MM.1S (cell line): ENCODE results near the gene EML6.

ENCODE experiments used
- DNase-seq: peaks from one replicate; pipeline ENCODE4 v3.0.0-alpha.2; 2015
- H2AFZ ChIP-seq: fragments of 300-600 bp; sonication (generic); 2 replicates; pipeline ENCODE4 v1.6.0; 2016; ENCODE audit warnings: antibody characterized with exemption, low read length
- H3F3A ChIP-seq: fragments of 300-600 bp; sonication (generic); 2 replicates; pipeline ENCODE4 v1.6.1; 2016; ENCODE audit warnings: mild to moderate bottlenecking, antibody characterized with exemption, low read length, moderate library complexity, mixed read lengths; ENCODE audit not compliant: insufficient read depth
- H3K27ac ChIP-seq: fragments of 300-600 bp; sonication (generic); 2 replicates; pipeline ENCODE4 v1.5.1; 2016; ENCODE audit warnings: mild to moderate bottlenecking, low read length
- H3K27me3 ChIP-seq: fragments of 300-600 bp; sonication (generic); replicated peaks from 2 replicates; pipeline ENCODE4 v1.6.0; 2016; ENCODE audit warnings: low read length; ENCODE audit not compliant: insufficient read depth
- H3K36me3 ChIP-seq: fragments of 300-600 bp; sonication (generic); replicated peaks from 2 replicates; pipeline ENCODE4 v1.6.1; 2016; ENCODE audit warnings: mild to moderate bottlenecking, low read length, mixed read lengths; ENCODE audit not compliant: insufficient read depth
- H3K4me1 ChIP-seq: fragments of 300-600 bp; sonication (generic); 2 replicates; pipeline ENCODE4 v1.6.1; 2016; ENCODE audit warnings: low read length, mixed read lengths
- H3K4me2 ChIP-seq: fragments of 300-600 bp; sonication (generic); 2 replicates; pipeline ENCODE4 v1.6.0; 2016; ENCODE audit warnings: low read depth, low read length
- H3K4me3 ChIP-seq: fragments of 300-600 bp; sonication (generic); 2 replicates; pipeline ENCODE4 v1.5.1; 2016; ENCODE audit warnings: low read length, mixed read lengths
- H3K79me2 ChIP-seq: fragments of 300-600 bp; sonication (generic); 2 replicates; pipeline ENCODE4 v1.6.1; 2016; ENCODE audit warnings: mixed run types, low read length, mixed read lengths
- H3K9ac ChIP-seq: fragments of 300-600 bp; sonication (generic); 2 replicates; pipeline ENCODE4 v1.6.1; 2016; ENCODE audit warnings: low read length, mixed read lengths
- H3K9me2 ChIP-seq: fragments of 300-600 bp; sonication (generic); replicated peaks from 2 replicates; pipeline ENCODE4 v1.6.1; 2016; ENCODE audit warnings: mild to moderate bottlenecking, low read length, mixed read lengths; ENCODE audit not compliant: insufficient read depth
- H3K9me3 ChIP-seq: fragments of 300-600 bp; sonication (generic); replicated peaks from 2 replicates; pipeline ENCODE4 v1.6.1; 2016; ENCODE audit warnings: mild to moderate bottlenecking, low read length, mixed read lengths; ENCODE audit not compliant: insufficient read depth
- H4K20me1 ChIP-seq: fragments of 300-600 bp; sonication (generic); 2 replicates; pipeline ENCODE4 v1.6.1; 2016; ENCODE audit warnings: mild to moderate bottlenecking, low read length, moderate library complexity, mixed read lengths; ENCODE audit not compliant: insufficient read depth
- EZH2 ChIP-seq: fragments of 300-600 bp; sonication (generic); optimal IDR thresholded peaks from 2 replicates; pipeline ENCODE3; 2017; ENCODE audit warnings: low read depth, mild to moderate bottlenecking, antibody characterized with exemption, low read length, mixed read lengths
- EZH2phosphoT487 ChIP-seq: fragments of 300-600 bp; sonication (generic); IDR thresholded peaks from 2 replicates; pipeline ENCODE4 v1.6.1; 2018; ENCODE audit warnings: antibody characterized with exemption, low read length
- TF ChIP-seq, protein P1 (sequence below): fragments of 300-600 bp; sonication (generic); IDR thresholded peaks from 2 replicates; pipeline ENCODE4 v1.5.1; 2016; ENCODE audit warnings: antibody characterized with exemption, low read length, mixed read lengths

Gene EML6

DNA sequence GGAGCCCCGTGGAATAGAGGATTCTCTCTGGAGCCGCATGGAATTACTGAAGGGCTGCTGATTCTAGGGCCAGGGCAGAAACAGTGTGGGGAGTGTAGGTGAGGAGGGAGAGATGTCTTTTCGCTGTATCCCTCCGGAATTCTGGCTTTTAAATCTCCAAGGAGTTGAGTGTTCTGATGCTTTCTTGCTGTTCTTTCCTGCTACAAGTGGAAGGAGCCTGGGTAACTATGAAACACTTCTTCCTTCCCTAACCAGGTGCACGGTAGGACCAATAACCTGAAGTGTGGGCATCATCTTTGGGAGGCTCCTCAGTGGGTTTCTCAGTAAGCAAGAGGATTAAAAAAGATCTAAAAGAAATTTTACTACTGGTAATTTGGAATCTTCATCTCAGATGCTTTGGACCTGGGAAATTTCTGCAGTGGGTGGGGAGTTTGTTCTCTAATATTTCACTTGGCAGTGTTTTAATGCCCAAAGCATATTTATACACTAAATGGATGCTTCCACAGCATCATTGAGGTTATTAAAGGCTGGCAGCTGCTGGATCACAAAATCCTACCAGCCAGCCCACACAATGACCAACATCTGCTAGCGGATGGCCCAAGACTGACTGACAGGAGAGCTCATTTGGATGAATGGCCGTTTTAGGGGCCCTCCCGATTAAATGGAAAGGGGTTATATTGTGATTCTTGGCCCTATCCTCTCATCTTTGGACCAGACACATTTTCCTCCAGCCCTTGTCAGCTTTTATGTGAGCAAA is 2.1 kb downstream of the EML6 start:
- Histone ChIP-seq H3K36me3 (no peaks in the 10 kb centered on the region), H3K9ac (no peak overlapping the region), H3K4me1 (peaks cover 26% of the 10 kb centered on the region), H4K20me1 (no peaks in the 10 kb centered on the region), H3K9me3 (no peaks in the 10 kb centered on the region), H2AFZ (no peak overlapping the region), H3K4me2 (peak overlapping the region; percentile 42; the same call in 1 of the 2 replicates), H3K27ac (no peak overlapping the region), H3K79me2 (no peaks in the 10 kb centered on the region), H3K9me2 (no peaks in the 10 kb centered on the region), H3K27me3 (no peaks in the 10 kb centered on the region), H3F3A (0 out of 2 replicates have a peak, but pooled peaks cover 4% of the 10 kb centered on the region), H3K4me3 (no peak overlapping the region)
- TF ChIP-seq EZH2 (no peak), EZH2phosphoT487 (no peak)
- TF ChIP-seq, protein P1, sequence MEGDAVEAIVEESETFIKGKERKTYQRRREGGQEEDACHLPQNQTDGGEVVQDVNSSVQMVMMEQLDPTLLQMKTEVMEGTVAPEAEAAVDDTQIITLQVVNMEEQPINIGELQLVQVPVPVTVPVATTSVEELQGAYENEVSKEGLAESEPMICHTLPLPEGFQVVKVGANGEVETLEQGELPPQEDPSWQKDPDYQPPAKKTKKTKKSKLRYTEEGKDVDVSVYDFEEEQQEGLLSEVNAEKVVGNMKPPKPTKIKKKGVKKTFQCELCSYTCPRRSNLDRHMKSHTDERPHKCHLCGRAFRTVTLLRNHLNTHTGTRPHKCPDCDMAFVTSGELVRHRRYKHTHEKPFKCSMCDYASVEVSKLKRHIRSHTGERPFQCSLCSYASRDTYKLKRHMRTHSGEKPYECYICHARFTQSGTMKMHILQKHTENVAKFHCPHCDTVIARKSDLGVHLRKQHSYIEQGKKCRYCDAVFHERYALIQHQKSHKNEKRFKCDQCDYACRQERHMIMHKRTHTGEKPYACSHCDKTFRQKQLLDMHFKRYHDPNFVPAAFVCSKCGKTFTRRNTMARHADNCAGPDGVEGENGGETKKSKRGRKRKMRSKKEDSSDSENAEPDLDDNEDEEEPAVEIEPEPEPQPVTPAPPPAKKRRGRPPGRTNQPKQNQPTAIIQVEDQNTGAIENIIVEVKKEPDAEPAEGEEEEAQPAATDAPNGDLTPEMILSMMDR = no peak
- DNase-seq = no peak

DNA sequence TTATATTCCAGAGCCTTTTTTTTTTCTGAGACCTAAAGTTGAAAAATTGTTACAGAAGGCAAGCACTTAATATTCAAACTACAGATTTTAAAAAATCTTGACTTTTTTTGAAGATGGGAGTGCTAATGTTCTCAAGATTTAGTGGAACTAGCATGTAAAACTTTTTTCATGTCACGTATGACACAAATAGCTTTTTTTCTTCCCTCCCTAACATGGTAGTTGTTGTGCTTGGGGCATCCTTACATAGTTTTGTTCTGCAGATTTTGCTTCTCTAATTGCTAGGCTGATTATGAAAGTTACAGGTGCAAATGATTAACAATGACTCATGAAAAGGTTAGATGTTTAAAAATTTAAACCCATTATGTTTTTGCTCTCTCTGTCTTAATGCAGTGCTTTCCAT is 3.0 kb downstream of the EML6 start:
- H3K9me2 ChIP-seq = no peaks in the 10 kb centered on the region
- no peak overlapping the region for H3K9ac ChIP-seq
- TF ChIP-seq, protein P1 = no peak
- no peak for TF ChIP-seq EZH2
- no peak for TF ChIP-seq EZH2phosphoT487
- no peaks in the 10 kb centered on the region for H3K27me3 ChIP-seq
- no peak overlapping the region for H3K27ac ChIP-seq
- H3K4me2 ChIP-seq = no peak overlapping the region
- H3K4me3 ChIP-seq = no peak overlapping the region
- no peak for DNase-seq
- no peaks in the 10 kb centered on the region for H3K9me3 ChIP-seq
- no peak overlapping the region for H2AFZ ChIP-seq
- H4K20me1 ChIP-seq = no peaks in the 10 kb centered on the region
- 0 out of 2 replicates have a peak, but pooled peaks cover 4% of the 10 kb centered on the region for H3F3A ChIP-seq
- H3K79me2 ChIP-seq = no peaks in the 10 kb centered on the region
- peaks cover 26% of the 10 kb centered on the region for H3K4me1 ChIP-seq
- no peaks in the 10 kb centered on the region for H3K36me3 ChIP-seq

DNA sequence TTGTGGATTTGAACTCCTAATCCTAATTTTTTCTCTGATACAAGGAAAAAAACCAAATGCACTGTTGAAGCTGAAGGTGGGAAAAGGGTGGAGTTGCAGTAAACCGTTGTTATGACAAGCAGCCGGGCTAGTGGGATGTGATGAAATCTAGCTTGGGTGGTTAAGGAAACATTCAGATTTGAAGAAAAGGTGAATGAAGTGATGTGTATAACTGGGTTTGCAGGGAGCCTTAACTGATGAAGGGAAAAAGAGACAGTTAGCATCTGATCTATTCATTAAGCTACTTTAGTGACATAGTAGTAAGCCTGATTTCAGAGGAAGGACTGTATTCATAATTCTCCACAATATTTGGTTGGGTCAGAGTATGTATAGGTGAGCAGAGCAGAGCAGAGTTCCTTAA is 3.5 kb downstream of the EML6 start:
- TF ChIP-seq, protein P1 = no peak
- no peak for TF ChIP-seq EZH2
- TF ChIP-seq EZH2phosphoT487 = no peak

More for the DNA sequence above, 3.5 kb downstream of the EML6 start:
- DNase-seq = no peak
- Histone ChIP-seq H3K9ac (no peak overlapping the region), H3K9me3 (no peaks in the 10 kb centered on the region), H3K9me2 (no peaks in the 10 kb centered on the region), H3K4me2 (no peak overlapping the region), H3K4me1 (peaks cover 26% of the 10 kb centered on the region), H4K20me1 (no peaks in the 10 kb centered on the region), H3K27me3 (no peaks in the 10 kb centered on the region), H3K79me2 (no peaks in the 10 kb centered on the region), H3K27ac (no peak overlapping the region), H3K4me3 (no peak overlapping the region), H3F3A (0 out of 2 replicates have a peak, but pooled peaks cover 4% of the 10 kb centered on the region), H2AFZ (no peak overlapping the region), H3K36me3 (no peaks in the 10 kb centered on the region)
